Peyer's patch (tissue), 4 donors: ENCODE data around the gene NRXN3.

Experiments
- CTCF ChIP-seq, 6 experiments: fragments of 450-650 bp in 4 of 6; fragments of 200-600 bp in 2 of 6; sonication (generic) in 1 of 6; IDR thresholded peaks; one replicate each; pipeline ENCODE4 v1.5.1; 2017 to 2019; ENCODE audit warnings: antibody characterized with exemption in 6 of 6, mild to moderate bottlenecking in 3 of 6, moderate library complexity in 1 of 6
- POLR2A ChIP-seq, 2 donors: fragments of 450-650 bp; IDR thresholded peaks; one replicate each; pipeline ENCODE4 v1.5.1; 2017; ENCODE audit warnings: antibody characterized with exemption in 2 of 2, mild to moderate bottlenecking in 2 of 2, moderate library complexity in 2 of 2

- no peak for TF ChIP-seq CTCF (IDR thresholded peaks at IDR 0.05)
- no peak for TF ChIP-seq POLR2A (IDR thresholded peaks at IDR 0.05)
Observed at GRCh38 chr14:79766511-79766910, 1596.3 kb downstream of the NRXN3 start.
